HFFc6 (cell line): ENCODE measurements around the gene LDLRAD4. TPM values are rescaled to one million over a fixed set of nuclear protein-coding genes. Genes with fewer than 3 reads are reported as not detected.

Experiments used
- DNase-seq: peaks from one replicate; pipeline ENCODE4 v3.0.0-alpha.2; 2018
- H3K27ac Mint-ChIP-seq: 2 replicates; pipeline ENCODE4 v1.8.0; 2020; ENCODE audit warnings: mild to moderate bottlenecking, mixed read lengths
- H3K27me3 Mint-ChIP-seq: 2 replicates; pipeline ENCODE4 v1.8.0; 2021; ENCODE audit warnings: mild to moderate bottlenecking, moderate library complexity, mixed read lengths; ENCODE audit not compliant: insufficient read depth
- H3K36me3 Mint-ChIP-seq: 2 replicates; pipeline ENCODE4 v1.8.0; 2021; ENCODE audit warnings: low read depth, mixed read lengths
- H3K4me1 Mint-ChIP-seq: 2 replicates; pipeline ENCODE4 v1.8.0; 2020; ENCODE audit warnings: low read depth, mixed read lengths
- H3K4me3 Mint-ChIP-seq: 2 replicates; pipeline ENCODE4 v1.8.0; 2020; ENCODE audit warnings: mild to moderate bottlenecking, moderate library complexity, mixed read lengths
- H3K9me3 Mint-ChIP-seq: 2 replicates; pipeline ENCODE4 v1.8.0; 2020; ENCODE audit warnings: mild to moderate bottlenecking, mixed read lengths
- CTCF ChIP-seq: fragments of 200-600 bp; sonication (generic); IDR thresholded peaks from 2 replicates; pipeline ENCODE4 v1.5.0; 2021; ENCODE audit warnings: antibody characterized with exemption, mild to moderate bottlenecking
- total RNA-seq, 6 experiments: library from RNA; stranded (reverse); fragmentation: NEBNext Ultra II Directional; extraction: Animal tissue kit (Norgen Biotek cat#: 25700); gene quantifications; 2 replicates in 1 of 6; 3 replicates in 5 of 6; pipeline ENCODE4 v1.2.3, GENCODE V29; 2021

The LDLRAD4 gene
- total RNA-seq, 6 experiments from 2014 or later, result not detected

DNA sequence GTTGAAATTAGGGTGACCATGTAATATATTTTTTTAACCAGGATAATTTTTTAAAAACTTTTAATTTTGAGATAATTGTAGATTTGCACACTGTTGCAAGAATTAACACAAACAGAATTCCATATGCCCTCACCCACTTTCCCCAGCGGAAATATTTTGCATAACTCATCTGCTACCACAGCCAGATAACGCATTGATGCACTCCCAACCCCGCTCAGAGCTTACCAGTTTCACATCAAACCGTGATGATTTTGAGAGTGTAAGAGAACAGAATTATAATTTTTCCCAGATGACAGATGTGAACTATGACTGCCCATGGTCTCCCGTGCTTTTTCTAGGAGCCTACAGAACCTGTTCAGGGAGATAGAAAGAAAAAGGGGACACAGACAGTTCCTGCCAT is 35.2 kb upstream of the LDLRAD4 start:
- H3K9me3 Mint-ChIP-seq, result no peaks in the 10 kb centered on the region
- peaks cover 58% of the 10 kb centered on the region for H3K27me3 Mint-ChIP-seq
- H3K27ac Mint-ChIP-seq, result no peak overlapping the region
- TF ChIP-seq CTCF, result no peak
- H3K4me1 Mint-ChIP-seq, result peaks cover 22% of the 10 kb centered on the region
- no peak overlapping the region for H3K4me3 Mint-ChIP-seq
- no peak for DNase-seq
- H3K36me3 Mint-ChIP-seq, result no peaks in the 10 kb centered on the region

- no peak overlapping the region for H3K27ac Mint-ChIP-seq
Measured at GRCh38 chr18:13183790-13184189, 34.8 kb upstream of the LDLRAD4 start.

GRCh38 chr18:13184396-13184795 is 34.2 kb upstream of the LDLRAD4 start:
- Mint-ChIP-seq H3K4me3 (no peak overlapping the region), H3K4me1 (peaks cover 14% of the 10 kb centered on the region), H3K27me3 (peaks cover 53% of the 10 kb centered on the region), H3K36me3 (no peaks in the 10 kb centered on the region), H3K9me3 (no peaks in the 10 kb centered on the region), H3K27ac (no peak overlapping the region)
- no peak for TF ChIP-seq CTCF
- DNase-seq, result no peak

More at GRCh38 chr18:13183790-13184189, 34.8 kb upstream of the LDLRAD4 start:
- Mint-ChIP-seq H3K27me3 (peaks cover 56% of the 10 kb centered on the region), H3K9me3 (no peaks in the 10 kb centered on the region), H3K36me3 (no peaks in the 10 kb centered on the region), H3K4me1 (peaks cover 20% of the 10 kb centered on the region), H3K4me3 (no peak overlapping the region)
- no peak for TF ChIP-seq CTCF
- DNase-seq, result no peak

DNA sequence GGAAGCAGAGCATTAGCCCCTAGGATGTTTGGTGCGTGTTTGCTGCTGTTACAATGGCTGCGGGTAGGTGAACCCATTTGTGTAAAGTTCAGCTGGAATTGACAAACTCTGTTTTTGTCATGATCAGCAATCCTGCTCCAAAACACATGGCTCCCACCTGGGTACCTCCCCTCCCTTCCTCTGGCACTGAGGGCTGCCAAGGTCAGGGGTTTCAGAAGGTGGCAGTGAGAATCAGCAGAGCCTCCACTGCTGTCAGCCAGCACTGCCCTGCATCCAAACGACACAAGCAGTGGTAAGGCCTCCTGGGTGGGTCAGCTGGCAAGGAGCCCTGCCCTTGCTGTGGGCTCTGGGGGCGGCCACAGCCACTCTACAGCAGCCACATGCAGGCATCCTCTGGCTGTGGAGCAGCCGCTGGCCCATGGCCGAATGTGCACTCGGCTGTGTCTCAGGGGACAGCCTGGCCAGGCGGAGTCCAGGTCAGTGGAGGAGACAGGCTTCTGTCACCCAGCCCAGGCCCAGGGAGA is 32.8 kb upstream of the LDLRAD4 start:
- Mint-ChIP-seq H3K27ac (no peak overlapping the region), H3K27me3 (peaks cover 53% of the 10 kb centered on the region), H3K9me3 (no peaks in the 10 kb centered on the region), H3K4me3 (no peak overlapping the region), H3K36me3 (no peaks in the 10 kb centered on the region), H3K4me1 (peaks cover 8% of the 10 kb centered on the region; the same call in 1 of the 2 replicates)
- TF ChIP-seq CTCF, result no peak
- no peak for DNase-seq

GRCh38 chr18:13186687-13187086 is 31.9 kb upstream of the LDLRAD4 start:
- no peak overlapping the region for H3K4me3 Mint-ChIP-seq
- H3K9me3 Mint-ChIP-seq, result no peaks in the 10 kb centered on the region
- no peak overlapping the region for H3K27ac Mint-ChIP-seq
- peaks cover 47% of the 10 kb centered on the region for H3K27me3 Mint-ChIP-seq
- peaks cover 8% of the 10 kb centered on the region; the same call in 1 of the 2 replicates for H3K4me1 Mint-ChIP-seq
- H3K36me3 Mint-ChIP-seq, result no peaks in the 10 kb centered on the region
- DNase-seq, result no peak
- no peak for TF ChIP-seq CTCF

DNA sequence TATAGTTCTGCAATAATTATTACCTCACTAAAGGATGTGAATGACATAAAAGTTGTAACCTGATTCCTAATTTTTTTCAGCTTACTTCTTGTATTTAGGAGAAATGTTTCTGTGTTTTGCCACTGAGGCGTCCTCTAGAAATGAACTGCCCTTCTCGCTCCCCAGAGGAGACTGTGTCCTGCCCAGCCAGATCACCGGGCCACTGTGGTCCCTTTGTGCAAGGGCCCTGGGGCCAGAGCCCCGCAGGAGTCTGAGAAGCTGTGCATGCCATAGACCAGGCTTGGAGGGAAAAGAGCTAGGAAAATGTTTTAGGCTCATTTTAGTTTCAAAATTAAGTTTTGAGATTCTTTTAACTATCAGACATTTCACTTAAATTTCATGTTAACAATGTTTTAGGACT is 31.1 kb upstream of the LDLRAD4 start:
- peaks cover 39% of the 10 kb centered on the region for H3K27me3 Mint-ChIP-seq

More for the DNA sequence above, 31.1 kb upstream of the LDLRAD4 start:
- Mint-ChIP-seq H3K27ac (no peak overlapping the region), H3K4me1 (peaks cover 8% of the 10 kb centered on the region; the same call in 1 of the 2 replicates), H3K4me3 (no peak overlapping the region), H3K36me3 (no peaks in the 10 kb centered on the region), H3K9me3 (no peaks in the 10 kb centered on the region)
- TF ChIP-seq CTCF, result no peak
- DNase-seq, result no peak
